Epithelial cell of prostate (primary cell): ENCODE data around the gene MACIR.
"Not testable (repeated sequence)": the region's sequence is repeated elsewhere in the genome, so short reads cannot be mapped to it uniquely, and the experiment has no call there.

Experiments
- DNase-seq: peaks from one replicate; pipeline ENCODE4 v3.0.0-alpha.2; 2011; ENCODE audit warnings: low read depth, low spot score
- H3K27ac ChIP-seq: fragments of 450-650 bp; 2 replicates; pipeline ENCODE4 v1.5.1; 2017; ENCODE audit warnings: mild to moderate bottlenecking

The MACIR gene

GRCh38 chr5:103258368-103258956 lies at the start of gene MACIR:
MACIR (plus strand) TSS chr5:103258763; CDS start chr5:103275920, 17,157 bp downstream.
- peak within 1 kb of the TSS; percentile 64 for H3K27ac ChIP-seq
- DNase-seq = peak; percentile 80

- no peak for DNase-seq
- no peak overlapping the region for H3K27ac ChIP-seq
Observed at GRCh38 chr5:103209065-103209464, 49.5 kb upstream of the MACIR start.

GRCh38 chr5:103210952-103211351 lies 47.6 kb upstream of the MACIR start:
- H3K27ac ChIP-seq = no peak overlapping the region
- DNase-seq = no peak

GRCh38 chr5:103211576-103212561 lies 46.7 kb upstream of the MACIR start:
- DNase-seq = no peak
- no peak overlapping the region for H3K27ac ChIP-seq

- H3K27ac ChIP-seq = no peak overlapping the region
- no peak for DNase-seq
Observed at GRCh38 chr5:103216137-103216536, 42.4 kb upstream of the MACIR start.

GRCh38 chr5:103216697-103217096 lies 41.9 kb upstream of the MACIR start:
- DNase-seq = no peak
- no peak overlapping the region for H3K27ac ChIP-seq

GRCh38 chr5:103217101-103217500 lies 41.5 kb upstream of the MACIR start:
- no peak for DNase-seq

GRCh38 chr5:103218164-103218563 lies 40.4 kb upstream of the MACIR start:
- H3K27ac ChIP-seq = no peak overlapping the region
- peak; percentile 26 for DNase-seq

More at GRCh38 chr5:103217101-103217500, 41.5 kb upstream of the MACIR start:
- no peak overlapping the region for H3K27ac ChIP-seq

GRCh38 chr5:103219074-103219473 lies 39.5 kb upstream of the MACIR start:
- H3K27ac ChIP-seq, DNase-seq: not testable (repeated sequence)

GRCh38 chr5:103223031-103223955 lies 35.3 kb upstream of the MACIR start:
- DNase-seq = no peak
- no peak overlapping the region for H3K27ac ChIP-seq

GRCh38 chr5:103224118-103224893 lies 34.3 kb upstream of the MACIR start:
- H3K27ac ChIP-seq = no peak overlapping the region
- DNase-seq = peak; percentile 41

- no peak overlapping the region for H3K27ac ChIP-seq
- DNase-seq = no peak
Observed at GRCh38 chr5:103224894-103225246, 33.7 kb upstream of the MACIR start.

- H3K27ac ChIP-seq = no peak overlapping the region
- DNase-seq = no peak
Observed at GRCh38 chr5:103228061-103228460, 30.5 kb upstream of the MACIR start.

- no peak for DNase-seq
- no peak overlapping the region for H3K27ac ChIP-seq
Observed at GRCh38 chr5:103228588-103228987, 30.0 kb upstream of the MACIR start.

GRCh38 chr5:103232393-103232999 lies 26.1 kb upstream of the MACIR start:
- DNase-seq = no peak
- H3K27ac ChIP-seq = no peak overlapping the region

GRCh38 chr5:103234239-103234975 lies 24.2 kb upstream of the MACIR start:
- no peak for DNase-seq
- no peak overlapping the region for H3K27ac ChIP-seq

GRCh38 chr5:103235891-103236290 lies 22.7 kb upstream of the MACIR start:
- no peak for DNase-seq
- no peak overlapping the region for H3K27ac ChIP-seq

- no peak overlapping the region for H3K27ac ChIP-seq
- no peak for DNase-seq
Observed at GRCh38 chr5:103237778-103238177, 20.8 kb upstream of the MACIR start.

GRCh38 chr5:103243665-103244064 lies 14.9 kb upstream of the MACIR start:
- no peak overlapping the region for H3K27ac ChIP-seq
- no peak for DNase-seq
